Endothelial cell of umbilical vein (primary cell): ENCODE data around the gene IL22RA2. TPM values are rescaled to one million over a fixed set of nuclear protein-coding genes. Genes with fewer than 3 reads are reported as not detected.

Experiments used
- BruUV-seq: library from RNA; stranded (reverse); fragments of 400-500 nt; replicated peaks from 2 replicates; lab custom pipeline; 2021; lab: Mats Ljungman, UMichigan
- CTCF ChIA-PET: fragments of 300-600, 350-600 bp; sonication (Branson Sonifier 250); formaldehyde crosslinking; loops from one replicate; lab custom pipeline; 2021; ENCODE audit warnings: antibody characterized with exemption, inconsistent platforms; lab: Charles Lee
- POLR2A ChIA-PET: fragments of 300-600, 350-600 bp; sonication (Branson Sonifier 250); formaldehyde crosslinking; loops from one replicate; lab custom pipeline; 2021; ENCODE audit warnings: antibody characterized with exemption, inconsistent platforms; lab: Charles Lee
- DNase-seq: peaks from one replicate; pipeline ENCODE4 v3.0.0-alpha.2; 2011; ENCODE audit warnings: low read depth, low spot score
- FAIRE-seq: peaks from 2 replicates; lab custom pipeline; 2011; peaks lifted over from hg19 to GRCh38; lab: Jason Lieb, UNC
- H2AFZ ChIP-seq: 2 replicates; pipeline ENCODE4 v1.6.0; 2012; ENCODE audit warnings: low read depth, low read length, control low read depth, inconsistent platforms
- H3K27ac ChIP-seq: 2 replicates; pipeline ENCODE4 v1.5.1; 2011; ENCODE audit warnings: low read depth, mild to moderate bottlenecking, control low read depth, low read length, moderate library complexity; ENCODE audit not compliant: insufficient read depth
- H3K27me3 ChIP-seq, 2 experiments: 2 replicates each; pipeline versions ENCODE4 v1.6.0 to v1.6.1; 2011; ENCODE audit warnings: low read length in 2 of 2, mixed read lengths in 1 of 2; ENCODE audit not compliant: control insufficient read depth in 2 of 2, insufficient read depth in 2 of 2
- H3K36me3 ChIP-seq, 2 experiments: 2 replicates in 1 of 2; 3 replicates in 1 of 2; pipeline ENCODE4 v1.5.1; 2011; ENCODE audit warnings: low read length in 2 of 2, mild to moderate bottlenecking in 1 of 2, moderate library complexity in 1 of 2; ENCODE audit not compliant: control insufficient read depth in 2 of 2, insufficient read depth in 2 of 2; ENCODE audit errors: extremely low read depth in 1 of 2
- H3K4me1 ChIP-seq: 3 replicates; pipeline ENCODE4 v1.5.1; 2011; ENCODE audit warnings: mild to moderate bottlenecking, low read length; ENCODE audit not compliant: control insufficient read depth, insufficient read depth; ENCODE audit errors: extremely low read depth
- H3K4me2 ChIP-seq: 2 replicates; pipeline ENCODE4 v1.6.1; 2011; ENCODE audit warnings: low read length, control low read depth, mixed read lengths; ENCODE audit not compliant: insufficient read depth
- H3K4me3 ChIP-seq, 3 experiments: fragments of 200-600 bp in 1 of 3; sonication (generic), shearing (Covaris generic) in 1 of 3; replicated peaks in 1 of 3; 2 replicates each; pipeline ENCODE4 v1.5.1; 2011 to 2016; ENCODE audit warnings: control low read depth in 3 of 3, low read length in 3 of 3, mild to moderate bottlenecking in 2 of 3, inconsistent platforms in 1 of 3, low read depth in 1 of 3, moderate library complexity in 1 of 3; ENCODE audit not compliant: insufficient read depth in 1 of 3
- H3K79me2 ChIP-seq: 2 replicates; pipeline ENCODE4 v1.6.0; 2012; ENCODE audit warnings: low read length, inconsistent platforms; ENCODE audit not compliant: control insufficient read depth, insufficient read depth
- H3K9ac ChIP-seq: replicated peaks from 2 replicates; pipeline ENCODE3; 2011; ENCODE audit warnings: low read length, control low read depth; ENCODE audit not compliant: insufficient read depth; ENCODE audit errors: extremely low read depth
- H3K9me1 ChIP-seq: replicated peaks from 3 replicates; pipeline ENCODE4 v1.6.0; 2011; ENCODE audit warnings: mild to moderate bottlenecking, low read length; ENCODE audit not compliant: control insufficient read depth, insufficient read depth; ENCODE audit errors: extremely low read depth
- H3K9me3 ChIP-seq: replicated peaks from 2 replicates; pipeline ENCODE4 v1.5.1; 2012; ENCODE audit warnings: low read length, inconsistent platforms; ENCODE audit not compliant: control insufficient read depth, insufficient read depth
- H4K20me1 ChIP-seq: replicated peaks from 2 replicates; pipeline ENCODE3; 2011; ENCODE audit warnings: mild to moderate bottlenecking, low read length; ENCODE audit not compliant: control insufficient read depth, insufficient read depth; ENCODE audit errors: extremely low read depth
- CTCF ChIP-seq, 2 donors: IDR thresholded peaks; 1 replicate in 1 of 2; 2 replicates in 1 of 2; pipeline ENCODE4 v1.5.1; 2011; ENCODE audit warnings: low read length in 2 of 2, mild to moderate bottlenecking in 2 of 2, moderate library complexity in 2 of 2, control low read depth in 1 of 2, inconsistent platforms in 1 of 2, low read depth in 1 of 2; ENCODE audit not compliant: insufficient read depth in 1 of 2; ENCODE audit errors: extremely low read depth in 1 of 2
- EZH2 ChIP-seq: IDR thresholded peaks from 2 replicates; pipeline ENCODE4 v1.6.1; 2012; ENCODE audit warnings: borderline replicate concordance, low read depth, mild to moderate bottlenecking, moderate library complexity, low read length, inconsistent platforms; ENCODE audit not compliant: severe bottlenecking
- FOS ChIP-seq: IDR thresholded peaks from 2 replicates; pipeline ENCODE4 v1.6.1; 2011; ENCODE audit warnings: mild to moderate bottlenecking, low read length, moderate library complexity, borderline replicate concordance; ENCODE audit not compliant: insufficient read depth
- GATA2 ChIP-seq: IDR thresholded peaks from 2 replicates; pipeline ENCODE4 v1.7.0; 2011; ENCODE audit warnings: low read depth, mild to moderate bottlenecking, moderate library complexity, mixed read lengths, low read length; ENCODE audit not compliant: insufficient read length, insufficient read depth
- JUN ChIP-seq: IDR thresholded peaks from 2 replicates; pipeline ENCODE4 v1.6.1; 2011; ENCODE audit warnings: borderline replicate concordance, low read depth; ENCODE audit not compliant: insufficient read length, insufficient read depth
- MAX ChIP-seq: IDR thresholded peaks from 2 replicates; pipeline ENCODE4 v1.6.1; 2011; ENCODE audit not compliant: insufficient read depth, insufficient read length
- POLR2A ChIP-seq: IDR thresholded peaks from 2 replicates; pipeline ENCODE4 v1.6.1; 2012; ENCODE audit warnings: low read depth, mild to moderate bottlenecking, control low read depth, low read length
- dilution Hi-C: fragments of 300-500 bp; cut with MboI; formaldehyde crosslinking; loops from one replicate; pipeline ENCODE4 v1.15.0; 2019; ENCODE audit warnings: low sequenced_read_pairs; ENCODE audit not compliant: extremely low pct_ligation_motif_present
- intact Hi-C: fragments of 100-400 bp; cut with micrococcal nuclease; formaldehyde crosslinking; loops from one replicate; pipeline ENCODE4 v1.10.0; 2022
- polyA plus RNA-seq, 4 experiments: library from polyadenylated mRNA; depleted of rRNA in 3 of 4; stranded (reverse) in 3 of 4; unstranded in 1 of 4; fragments of >200 nt; gene quantifications; 2 replicates each; pipeline versions ENCODE4 v1.2.1 to v1.2.3, GENCODE V29; 2011 to 2012; ENCODE audit warnings: missing spikeins in 1 of 4
- total RNA-seq: library from RNA; stranded (reverse); gene quantifications from 2 replicates; pipeline ENCODE4 v1.2.3, GENCODE V29; 2021

Gene IL22RA2
- total and polyA plus RNA-seq, 2 donors (not counting 3 experiments of a cell fraction or from before 2014, with no cell fraction given) = not detected

- no peak for TF ChIP-seq FOS
- no peak for TF ChIP-seq JUN
- no peak for TF ChIP-seq CTCF (IDR thresholded peaks at IDR 0.05; ENCODE audit: extremely low read depth in 1 of 2, insufficient read depth in 1 of 2, low read depth in 1 of 2, low read length in 2 of 2)
- no peak for TF ChIP-seq POLR2A
- no peak for TF ChIP-seq EZH2
- TF ChIP-seq GATA2 = no peak
- TF ChIP-seq MAX = no peak
- Histone ChIP-seq H3K9me1 (no peaks in the 10 kb centered on the region), H2AFZ (no peak overlapping the region), H3K9me3 (no peaks in the 10 kb centered on the region), H3K27me3 (peaks cover 0 to 3% of the 10 kb centered on the region in 2 experiments), H3K4me3 (no peak overlapping the region), H3K79me2 (no peaks in the 10 kb centered on the region), H3K36me3 (no peaks in the 10 kb centered on the region), H3K9ac (no peak overlapping the region), H3K4me2 (no peak overlapping the region), H3K27ac (no peak overlapping the region), H4K20me1 (no peaks in the 10 kb centered on the region), H3K4me1 (no peaks in the 10 kb centered on the region)
- DNase-seq = no peak
- dilution Hi-C loops (no loop called here), intact Hi-C loops (no loop called here)
- ChIA-PET POLR2A (no interaction called here), CTCF (interaction anchor here (0.7 to 3.1 kb wide), 3 partner anchors 39 to 282 kb away, joined by 3 to 26 read pairs (median 4); no protein-coding TSS in a partner anchor)
- no peak for FAIRE-seq
- no TSS peak for BruUV-seq
These were observed 40.3 kb downstream of the IL22RA2 start for GRCh38 chr6:137133122-137133521.
